ENCODE measurements around the gene SERP2.

DNA sequence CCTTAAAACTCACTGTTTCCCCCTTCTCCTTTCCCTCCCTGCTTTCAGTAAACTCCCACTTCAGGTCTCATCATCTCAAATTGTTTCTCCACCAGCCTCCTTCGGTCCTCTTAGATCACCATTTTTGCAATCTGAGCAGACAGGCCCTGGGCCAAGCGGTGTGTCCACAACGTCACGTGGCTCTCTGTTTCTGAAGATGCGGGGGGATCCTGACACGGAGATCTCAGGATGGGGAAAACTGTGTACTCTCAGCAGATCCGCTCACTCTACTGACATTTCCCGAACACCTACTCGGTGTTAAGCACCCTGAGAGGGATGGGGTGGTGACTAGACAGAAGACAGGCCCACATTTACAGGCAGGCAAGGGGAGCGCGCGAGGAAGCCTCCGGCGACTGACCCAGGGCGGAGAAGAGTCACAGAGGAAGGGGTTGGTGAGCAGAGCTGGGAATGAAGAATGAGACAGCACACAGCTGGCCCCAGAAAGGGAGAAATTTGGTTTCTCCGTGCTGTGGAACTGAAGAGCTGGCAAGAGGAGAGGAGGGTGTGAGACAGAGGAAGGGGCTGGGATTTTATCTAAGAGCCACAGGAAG is 38.8 kb downstream of the SERP2 start:
- no peak for TF ChIP-seq POLR2A (IDR thresholded peaks at IDR 0.05; ENCODE audit: low read depth, low read length)
- TF ChIP-seq, protein P1, sequence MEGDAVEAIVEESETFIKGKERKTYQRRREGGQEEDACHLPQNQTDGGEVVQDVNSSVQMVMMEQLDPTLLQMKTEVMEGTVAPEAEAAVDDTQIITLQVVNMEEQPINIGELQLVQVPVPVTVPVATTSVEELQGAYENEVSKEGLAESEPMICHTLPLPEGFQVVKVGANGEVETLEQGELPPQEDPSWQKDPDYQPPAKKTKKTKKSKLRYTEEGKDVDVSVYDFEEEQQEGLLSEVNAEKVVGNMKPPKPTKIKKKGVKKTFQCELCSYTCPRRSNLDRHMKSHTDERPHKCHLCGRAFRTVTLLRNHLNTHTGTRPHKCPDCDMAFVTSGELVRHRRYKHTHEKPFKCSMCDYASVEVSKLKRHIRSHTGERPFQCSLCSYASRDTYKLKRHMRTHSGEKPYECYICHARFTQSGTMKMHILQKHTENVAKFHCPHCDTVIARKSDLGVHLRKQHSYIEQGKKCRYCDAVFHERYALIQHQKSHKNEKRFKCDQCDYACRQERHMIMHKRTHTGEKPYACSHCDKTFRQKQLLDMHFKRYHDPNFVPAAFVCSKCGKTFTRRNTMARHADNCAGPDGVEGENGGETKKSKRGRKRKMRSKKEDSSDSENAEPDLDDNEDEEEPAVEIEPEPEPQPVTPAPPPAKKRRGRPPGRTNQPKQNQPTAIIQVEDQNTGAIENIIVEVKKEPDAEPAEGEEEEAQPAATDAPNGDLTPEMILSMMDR (IDR thresholded peaks at IDR 0.05; ENCODE audit: extremely low read depth in 1 of 2, insufficient read depth in 1 of 2, low read depth in 1 of 2, low read length in 2 of 2): no peak

Data from endothelial cell of umbilical vein (primary cell).